ENCODE data around the gene FHIT. TPM values are rescaled to one million over a fixed set of nuclear protein-coding genes. Genes with fewer than 3 reads are reported as not detected.

FHIT gene
- polyA plus RNA-seq, 1 of the 3 experiments (the other 2 are of a cell fraction): 0.41 TPM

DNA sequence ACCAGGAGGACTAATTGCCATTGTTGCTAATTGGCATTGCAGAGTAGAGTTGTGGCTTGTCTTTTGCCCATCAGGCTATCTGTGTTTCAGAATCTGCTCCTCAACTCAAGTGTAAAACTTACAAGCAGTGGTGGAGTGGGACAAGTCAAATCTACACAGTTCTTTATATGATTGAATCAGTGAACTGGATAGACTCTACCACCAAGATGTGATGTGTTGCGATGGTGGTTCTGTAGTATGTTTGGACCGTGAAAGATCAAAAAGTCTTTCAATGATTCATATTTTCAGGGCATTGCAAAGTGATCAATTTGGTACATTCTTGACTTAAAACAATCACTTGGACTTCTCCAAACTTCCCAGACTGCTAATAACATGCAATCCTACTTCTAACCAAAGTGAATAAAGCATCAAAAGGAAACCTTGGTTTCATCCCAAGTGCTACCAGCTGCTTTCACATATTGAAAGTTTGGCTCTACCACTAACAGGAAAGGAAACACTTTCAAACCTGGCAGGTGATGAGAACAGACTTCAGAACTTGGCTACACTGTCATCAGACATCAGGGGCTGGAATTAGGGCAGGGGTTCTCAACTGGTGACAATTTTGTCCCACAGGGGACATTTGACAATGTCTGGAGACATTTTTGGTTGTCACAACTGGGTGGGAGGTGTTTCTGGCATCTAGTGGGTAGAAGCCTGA is 1356.7 kb downstream of the FHIT start (continued):
- TF ChIP-seq TAF1 (IDR thresholded peaks at IDR 0.05; ENCODE audit: borderline replicate concordance, low read depth, low read length) (no peak), RAD21 (IDR thresholded peaks at IDR 0.05; ENCODE audit: low read length) (no peak)

DNA sequence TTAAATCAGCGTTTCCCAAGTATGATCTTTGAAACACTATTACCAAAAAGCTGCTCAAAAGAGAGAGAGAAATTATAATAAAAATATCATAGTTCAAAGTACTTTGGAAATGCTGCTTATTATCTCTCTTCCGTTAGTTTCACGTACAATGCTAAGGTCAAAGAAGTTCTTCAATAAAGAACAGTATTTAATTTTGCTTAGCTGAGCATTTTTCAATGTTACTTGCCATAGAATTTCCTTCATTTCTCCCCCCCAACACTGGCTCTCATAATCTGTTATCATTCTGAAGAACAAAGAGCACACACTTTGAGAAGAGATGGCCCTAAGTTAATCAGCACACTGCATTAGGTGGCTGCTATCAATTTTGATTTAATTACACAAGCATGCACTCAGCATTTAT is 1360.6 kb downstream of the FHIT start:
- Histone ChIP-seq H2AFZ (ENCODE audit: low read depth) (no peak overlapping the region), H3K4me2 (no peak overlapping the region), H3K9me3 (no peaks in the 10 kb centered on the region), H3K4me1 (ENCODE audit: control insufficient read depth in 1 of 2, insufficient read depth in 2 of 2, low read depth in 1 of 2, low read length in 1 of 2) (no peaks in the 10 kb centered on the region; a peak in 1 of 4 replicates), H4K20me1 (ENCODE audit: insufficient read depth) (no peaks in the 10 kb centered on the region), H3K27ac (ENCODE audit: low read depth in 2 of 2, low read length in 1 of 2) (no peak overlapping the region), H3K36me3 (replicated peaks in 1 of 2; ENCODE audit: control insufficient read depth in 1 of 2, insufficient read depth in 2 of 2, low read length in 1 of 2) (no peaks in the 10 kb centered on the region), H3K9me2 (no peaks in the 10 kb centered on the region), H3F3A (replicated peaks; ENCODE audit: insufficient read depth) (no peaks in the 10 kb centered on the region), H3K79me2 (ENCODE audit: insufficient read depth) (no peaks in the 10 kb centered on the region), H3K9ac (no peak overlapping the region), H3K4me3 (ENCODE audit: low read depth in 2 of 2, low read length in 1 of 2) (no peak overlapping the region), H3K27me3 (ENCODE audit: insufficient read depth) (no peaks in the 10 kb centered on the region)
- no peak for DNase-seq
- ChIA-PET CTCF (interaction anchor here (1.1 kb wide), 1 partner anchor 44 kb away, joined by 4 read pairs; no protein-coding TSS in a partner anchor), POLR2A (no interaction called here)
- WGBS (ENCODE audit: low lambda C conversion rate): 75% methylated on average over 3 of the region's 3 CpGs
- TF ChIP-seq FOXM1 (IDR thresholded peaks at IDR 0.05; ENCODE audit: low read depth) (no peak), MXI1 (IDR thresholded peaks at IDR 0.05; ENCODE audit: low read depth, low read length) (no peak), FOSL2 (IDR thresholded peaks at IDR 0.05; ENCODE audit: borderline replicate concordance, low read depth) (no peak), MEF2A (IDR thresholded peaks at IDR 0.05; ENCODE audit: borderline replicate concordance, low read depth) (no peak), FOXJ3 (CRISPR knock-in tag; IDR thresholded peaks at IDR 0.05) (no peak), EP300 (IDR thresholded peaks at IDR 0.05; ENCODE audit: borderline replicate concordance in 1 of 2, low read depth in 1 of 2, low read length in 1 of 2) (no peak), RAD21 (IDR thresholded peaks at IDR 0.05; ENCODE audit: low read length) (no peak), GABPA (IDR thresholded peaks at IDR 0.05; ENCODE audit: low read depth) (no peak), TEAD4 (IDR thresholded peaks at IDR 0.05; ENCODE audit: borderline replicate concordance, insufficient read depth) (no peak), RCOR1 (IDR thresholded peaks at IDR 0.05; ENCODE audit: low read length) (no peak), RXRA (IDR thresholded peaks at IDR 0.05; ENCODE audit: borderline replicate concordance, low read depth) (no peak), TAF1 (IDR thresholded peaks at IDR 0.05; ENCODE audit: borderline replicate concordance, low read depth, low read length) (no peak), SMC3 (IDR thresholded peaks at IDR 0.05; ENCODE audit: low read depth, low read length) (no peak), NRF1 (IDR thresholded peaks at IDR 0.05; ENCODE audit: low read depth, low read length) (no peak), NFIC (IDR thresholded peaks at IDR 0.05; ENCODE audit: borderline replicate concordance) (no peak), TCF12 (IDR thresholded peaks at IDR 0.05) (no peak)
- TF ChIP-seq, protein P1, sequence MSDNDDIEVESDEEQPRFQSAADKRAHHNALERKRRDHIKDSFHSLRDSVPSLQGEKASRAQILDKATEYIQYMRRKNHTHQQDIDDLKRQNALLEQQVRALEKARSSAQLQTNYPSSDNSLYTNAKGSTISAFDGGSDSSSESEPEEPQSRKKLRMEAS (IDR thresholded peaks at IDR 0.05; ENCODE audit: low read depth): no peak
- TF ChIP-seq, protein P2, sequence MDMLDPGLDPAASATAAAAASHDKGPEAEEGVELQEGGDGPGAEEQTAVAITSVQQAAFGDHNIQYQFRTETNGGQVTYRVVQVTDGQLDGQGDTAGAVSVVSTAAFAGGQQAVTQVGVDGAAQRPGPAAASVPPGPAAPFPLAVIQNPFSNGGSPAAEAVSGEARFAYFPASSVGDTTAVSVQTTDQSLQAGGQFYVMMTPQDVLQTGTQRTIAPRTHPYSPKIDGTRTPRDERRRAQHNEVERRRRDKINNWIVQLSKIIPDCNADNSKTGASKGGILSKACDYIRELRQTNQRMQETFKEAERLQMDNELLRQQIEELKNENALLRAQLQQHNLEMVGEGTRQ (IDR thresholded peaks at IDR 0.05; ENCODE audit: borderline replicate concordance, low read depth, low read length): no peak
- TF ChIP-seq, protein P3, sequence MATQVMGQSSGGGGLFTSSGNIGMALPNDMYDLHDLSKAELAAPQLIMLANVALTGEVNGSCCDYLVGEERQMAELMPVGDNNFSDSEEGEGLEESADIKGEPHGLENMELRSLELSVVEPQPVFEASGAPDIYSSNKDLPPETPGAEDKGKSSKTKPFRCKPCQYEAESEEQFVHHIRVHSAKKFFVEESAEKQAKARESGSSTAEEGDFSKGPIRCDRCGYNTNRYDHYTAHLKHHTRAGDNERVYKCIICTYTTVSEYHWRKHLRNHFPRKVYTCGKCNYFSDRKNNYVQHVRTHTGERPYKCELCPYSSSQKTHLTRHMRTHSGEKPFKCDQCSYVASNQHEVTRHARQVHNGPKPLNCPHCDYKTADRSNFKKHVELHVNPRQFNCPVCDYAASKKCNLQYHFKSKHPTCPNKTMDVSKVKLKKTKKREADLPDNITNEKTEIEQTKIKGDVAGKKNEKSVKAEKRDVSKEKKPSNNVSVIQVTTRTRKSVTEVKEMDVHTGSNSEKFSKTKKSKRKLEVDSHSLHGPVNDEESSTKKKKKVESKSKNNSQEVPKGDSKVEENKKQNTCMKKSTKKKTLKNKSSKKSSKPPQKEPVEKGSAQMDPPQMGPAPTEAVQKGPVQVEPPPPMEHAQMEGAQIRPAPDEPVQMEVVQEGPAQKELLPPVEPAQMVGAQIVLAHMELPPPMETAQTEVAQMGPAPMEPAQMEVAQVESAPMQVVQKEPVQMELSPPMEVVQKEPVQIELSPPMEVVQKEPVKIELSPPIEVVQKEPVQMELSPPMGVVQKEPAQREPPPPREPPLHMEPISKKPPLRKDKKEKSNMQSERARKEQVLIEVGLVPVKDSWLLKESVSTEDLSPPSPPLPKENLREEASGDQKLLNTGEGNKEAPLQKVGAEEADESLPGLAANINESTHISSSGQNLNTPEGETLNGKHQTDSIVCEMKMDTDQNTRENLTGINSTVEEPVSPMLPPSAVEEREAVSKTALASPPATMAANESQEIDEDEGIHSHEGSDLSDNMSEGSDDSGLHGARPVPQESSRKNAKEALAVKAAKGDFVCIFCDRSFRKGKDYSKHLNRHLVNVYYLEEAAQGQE (IDR thresholded peaks at IDR 0.05; ENCODE audit: low read depth, low read length): no peak
- TF ChIP-seq, protein P4, sequence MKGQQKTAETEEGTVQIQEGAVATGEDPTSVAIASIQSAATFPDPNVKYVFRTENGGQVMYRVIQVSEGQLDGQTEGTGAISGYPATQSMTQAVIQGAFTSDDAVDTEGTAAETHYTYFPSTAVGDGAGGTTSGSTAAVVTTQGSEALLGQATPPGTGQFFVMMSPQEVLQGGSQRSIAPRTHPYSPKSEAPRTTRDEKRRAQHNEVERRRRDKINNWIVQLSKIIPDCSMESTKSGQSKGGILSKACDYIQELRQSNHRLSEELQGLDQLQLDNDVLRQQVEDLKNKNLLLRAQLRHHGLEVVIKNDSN (IDR thresholded peaks at IDR 0.05; ENCODE audit: borderline replicate concordance, low read depth): no peak
